H9 (cell line): Measurements from ENCODE around the gene PTPA. TPM values are rescaled to one million over a fixed set of nuclear protein-coding genes. Genes with fewer than 3 reads are reported as not detected.

ENCODE experiments used
- DNase-seq: peaks from one replicate; pipeline ENCODE4 v3.0.0-alpha.2; 2017
- H2AFZ ChIP-seq: one replicate; pipeline ENCODE4 v1.6.1; 2013; ENCODE audit warnings: mild to moderate bottlenecking, low read length, control low read depth, moderate library complexity
- H2AK5ac ChIP-seq: 2 replicates; pipeline ENCODE4 v1.6.1; 2013; ENCODE audit warnings: low read length, control low read depth, mixed read lengths; ENCODE audit not compliant: insufficient read length
- H2BK120ac ChIP-seq: one replicate; pipeline ENCODE4 v1.6.1; 2013; ENCODE audit warnings: low read depth, mild to moderate bottlenecking, low read length, control low read depth, inconsistent platforms; ENCODE audit not compliant: poor library complexity, severe bottlenecking
- H2BK12ac ChIP-seq: 2 replicates; pipeline ENCODE4 v1.6.1; 2013; ENCODE audit warnings: low read length, control low read depth, mixed read lengths, low read depth; ENCODE audit not compliant: insufficient read length
- H2BK15ac ChIP-seq: 2 replicates; pipeline ENCODE4 v1.6.1; 2013; ENCODE audit warnings: low read depth, low read length, control low read depth
- H2BK20ac ChIP-seq: one replicate; pipeline ENCODE4 v1.6.1; 2013; ENCODE audit warnings: low read depth, mild to moderate bottlenecking, low read length, control low read depth, inconsistent platforms; ENCODE audit not compliant: poor library complexity, severe bottlenecking
- H2BK5ac ChIP-seq: 2 replicates; pipeline ENCODE4 v1.6.1; 2013; ENCODE audit warnings: low read length, control low read depth, mixed read lengths; ENCODE audit not compliant: insufficient read length
- H3K14ac ChIP-seq: 2 replicates; pipeline ENCODE4 v1.6.1; 2013; ENCODE audit warnings: low read length, control low read depth; ENCODE audit not compliant: insufficient read depth
- H3K18ac ChIP-seq: 2 replicates; pipeline ENCODE4 v1.6.1; 2013; ENCODE audit warnings: low read depth, mild to moderate bottlenecking, mixed read lengths, low read length, control low read depth; ENCODE audit not compliant: insufficient read length
- H3K23ac ChIP-seq: 2 replicates; pipeline ENCODE4 v1.6.1; 2013; ENCODE audit warnings: low read length, control low read depth, mixed read lengths, low read depth; ENCODE audit not compliant: insufficient read length
- H3K23me2 ChIP-seq: 2 replicates; pipeline ENCODE4 v1.6.1; 2013; ENCODE audit warnings: low read depth, mild to moderate bottlenecking, mixed read lengths, low read length, control low read depth; ENCODE audit not compliant: insufficient read length, poor library complexity, severe bottlenecking
- H3K27ac ChIP-seq: 2 replicates; pipeline ENCODE4 v1.5.1; 2013; ENCODE audit warnings: low read length, control low read depth, mixed read lengths, low read depth; ENCODE audit not compliant: insufficient read length
- H3K27me3 ChIP-seq: 2 replicates; pipeline ENCODE4 v1.6.1; 2013; ENCODE audit warnings: low read length, control low read depth, inconsistent platforms; ENCODE audit not compliant: insufficient read depth
- H3K4ac ChIP-seq: 2 replicates; pipeline ENCODE4 v1.6.1; 2013; ENCODE audit warnings: low read depth, mild to moderate bottlenecking, control low read depth, inconsistent platforms, low read length, moderate library complexity
- H3K4me1 ChIP-seq: 2 replicates; pipeline ENCODE4 v1.6.1; 2013; ENCODE audit warnings: low read length, control low read depth, inconsistent platforms; ENCODE audit not compliant: insufficient read depth
- H3K4me2 ChIP-seq: 2 replicates; pipeline ENCODE4 v1.6.1; 2013; ENCODE audit warnings: low read length, control low read depth, mixed read lengths; ENCODE audit not compliant: insufficient read length, insufficient read depth
- H3K56ac ChIP-seq: 2 replicates; pipeline ENCODE4 v1.6.1; 2013; ENCODE audit warnings: low read depth, mild to moderate bottlenecking, mixed read lengths, low read length, control low read depth; ENCODE audit not compliant: insufficient read length
- H3K79me1 ChIP-seq: 2 replicates; pipeline ENCODE4 v1.6.1; 2013; ENCODE audit warnings: low read depth, mild to moderate bottlenecking, moderate library complexity, low read length, control low read depth, inconsistent platforms; ENCODE audit not compliant: insufficient read depth, poor library complexity, severe bottlenecking
- H3K79me2 ChIP-seq: 2 replicates; pipeline ENCODE4 v1.6.1; 2013; ENCODE audit warnings: low read length, control low read depth, inconsistent platforms; ENCODE audit not compliant: insufficient read depth
- H3K9ac ChIP-seq: 2 replicates; pipeline ENCODE4 v1.6.1; 2013; ENCODE audit warnings: low read length, control low read depth, mixed read lengths; ENCODE audit not compliant: insufficient read length; ENCODE audit errors: extremely low read depth
- H3K9me3 ChIP-seq: one replicate; pipeline ENCODE4 v1.6.1; 2013; ENCODE audit warnings: low read depth, low read length, inconsistent platforms; ENCODE audit not compliant: control insufficient read depth
- H3T11ph ChIP-seq: one replicate; pipeline ENCODE4 v1.6.1; 2013; ENCODE audit warnings: mild to moderate bottlenecking, low read length, control low read depth, inconsistent platforms
- H4K20me1 ChIP-seq: one replicate; pipeline ENCODE4 v1.6.1; 2013; ENCODE audit not compliant: control insufficient read depth, insufficient read length, insufficient read depth
- H4K5ac ChIP-seq: 2 replicates; pipeline ENCODE4 v1.6.1; 2013; ENCODE audit warnings: low read depth, mild to moderate bottlenecking, mixed read lengths, low read length, control low read depth; ENCODE audit not compliant: insufficient read length
- H4K8ac ChIP-seq: replicated peaks from 2 replicates; pipeline ENCODE4 v1.6.1; 2013; ENCODE audit warnings: low read length, control low read depth, mixed read lengths, low read depth; ENCODE audit not compliant: insufficient read length
- H4K91ac ChIP-seq: 2 replicates; pipeline ENCODE4 v1.6.1; 2013; ENCODE audit warnings: low read depth, mild to moderate bottlenecking, moderate library complexity, mixed read lengths, low read length, control low read depth; ENCODE audit not compliant: insufficient read length
- H3K27ac Mint-ChIP-seq, 3 experiments: 2 replicates in 2 of 3; 3 replicates in 1 of 3; pipeline ENCODE4 v1.8.0; 2020 to 2021; ENCODE audit warnings: mixed read lengths in 3 of 3, mild to moderate bottlenecking in 1 of 3, moderate library complexity in 1 of 3
- H3K27me3 Mint-ChIP-seq: 2 replicates; pipeline ENCODE4 v1.8.0; 2021; ENCODE audit warnings: low read depth, mild to moderate bottlenecking, moderate library complexity, mixed read lengths
- H3K36me3 Mint-ChIP-seq, 3 experiments: 2 replicates in 2 of 3; 3 replicates in 1 of 3; pipeline ENCODE4 v1.8.0; 2020 to 2021; ENCODE audit warnings: low read depth in 3 of 3, mixed read lengths in 3 of 3; ENCODE audit not compliant: insufficient read depth in 1 of 3
- H3K4me1 Mint-ChIP-seq, 2 experiments: 2 replicates each; pipeline ENCODE4 v1.8.0; 2020; ENCODE audit warnings: mixed read lengths in 2 of 2
- H3K4me3 Mint-ChIP-seq, 2 experiments: 2 replicates in 1 of 2; 3 replicates in 1 of 2; pipeline ENCODE4 v1.8.0; 2020 to 2021; ENCODE audit warnings: mild to moderate bottlenecking in 2 of 2, mixed read lengths in 2 of 2, moderate library complexity in 1 of 2
- H3K9me3 Mint-ChIP-seq, 2 experiments: 2 replicates in 1 of 2; 3 replicates in 1 of 2; pipeline ENCODE4 v1.8.0; 2020; ENCODE audit warnings: mild to moderate bottlenecking in 2 of 2, mixed read lengths in 2 of 2, moderate library complexity in 1 of 2
- CTCF ChIP-seq: fragments of 200-600 bp; sonication (generic); conservative IDR thresholded peaks from 3 replicates; pipeline ENCODE4 v1.8.0; 2021; ENCODE audit warnings: antibody characterized with exemption, mild to moderate bottlenecking
- WGBS: extraction: QIAGEN DNeasy Blood & Tissue Kit; methylation state at CpG from one replicate; pipeline ENCODE4 v1.1.7; 2013; ENCODE audit warnings: missing lambda C conversion rate, low lambda C conversion rate, mixed read lengths; ENCODE audit not compliant: insufficient read length; ENCODE audit errors: extremely low coverage; 5-methylcytosine and 5-hydroxymethylcytosine counted together
- total RNA-seq: library from RNA; stranded (reverse); gene quantifications from 2 replicates; pipeline ENCODE4 v1.2.1, GENCODE V29; 2021

Gene PTPA
- total RNA-seq, 1 experiment from 2014 or later, result 145 TPM

- no peak overlapping the region for H2AK5ac ChIP-seq
- no peaks in the 10 kb centered on the region for H3K9me3 Mint-ChIP-seq
- no peak overlapping the region for H3K18ac ChIP-seq
- no peak overlapping the region for H3K9ac ChIP-seq
- H3K4me2 ChIP-seq, result peak overlapping the region; percentile 86
- no peak for TF ChIP-seq CTCF
- H3K4ac ChIP-seq, result no peak overlapping the region
- H3K4me3 Mint-ChIP-seq, result peak overlapping the region; percentile 88 to 95
- H3K4me1 Mint-ChIP-seq, result peaks cover 3 to 17% of the 10 kb centered on the region in 2 experiments
- no peak overlapping the region for H3K23ac ChIP-seq
- no peak overlapping the region for H4K5ac ChIP-seq
- no peak overlapping the region for H2BK5ac ChIP-seq
- H4K91ac ChIP-seq, result no peak overlapping the region
- H3K27ac Mint-ChIP-seq, result peak overlapping the region in 1 of 3 experiments; percentile 10; a peak in 3 of 7 replicates
- H3T11ph ChIP-seq, result no peak overlapping the region
- H3K27me3 Mint-ChIP-seq, result peaks cover 3% of the 10 kb centered on the region; the same call in 1 of the 2 replicates
- H4K8ac ChIP-seq, result no peak overlapping the region
- H3K79me1 ChIP-seq, result peaks cover 2% of the 10 kb centered on the region
- H2BK20ac ChIP-seq, result no peak overlapping the region
- DNase-seq, result no peak
- H4K20me1 ChIP-seq, result peaks cover 2% of the 10 kb centered on the region
- no peaks in the 10 kb centered on the region for H3K27me3 ChIP-seq
- H3K79me2 ChIP-seq, result peaks cover 6% of the 10 kb centered on the region; the same call in 1 of the 2 replicates
- H3K56ac ChIP-seq, result no peak overlapping the region
- no peak overlapping the region for H2AFZ ChIP-seq
- H3K9me3 ChIP-seq, result no peaks in the 10 kb centered on the region
- no peaks in the 10 kb centered on the region; the same call in 1 of the 2 replicates for H3K4me1 ChIP-seq
- H3K27ac ChIP-seq, result no peak overlapping the region
- WGBS, result no CpG with 5 or more reads among the region's 13 CpGs
- no peak overlapping the region for H2BK15ac ChIP-seq
- no peak overlapping the region for H2BK120ac ChIP-seq
- H3K23me2 ChIP-seq, result peaks cover 12% of the 10 kb centered on the region
- H2BK12ac ChIP-seq, result no peak overlapping the region
- H3K14ac ChIP-seq, result no peak overlapping the region
- peaks cover 1 to 5% (median 2%) of the 10 kb centered on the region in 3 experiments; a peak in 5 of 7 replicates for H3K36me3 Mint-ChIP-seq
Measured at GRCh38 chr9:129079829-129080228, 31.4 kb upstream of the PTPA start.
